ENCODE data around the gene ARCN1.

- TF ChIP-seq ARNTL (CRISPR knock-in tag; IDR thresholded peaks at IDR 0.05; ENCODE audit: borderline replicate concordance, low read depth) (no peak), ZNF565 (CRISPR knock-in tag; conservative IDR thresholded peaks at IDR 0.05; ENCODE audit: low read depth) (no peak), ZNF70 (CRISPR knock-in tag; IDR thresholded peaks at IDR 0.05) (no peak), ZNF8 (CRISPR knock-in tag; IDR thresholded peaks at IDR 0.05) (no peak), CSRNP3 (CRISPR knock-in tag; IDR thresholded peaks at IDR 0.05) (no peak), ZFP30 (CRISPR knock-in tag; IDR thresholded peaks at IDR 0.05) (no peak), RARB (CRISPR knock-in tag; IDR thresholded peaks at IDR 0.05) (no peak), OSR1 (CRISPR knock-in tag; IDR thresholded peaks at IDR 0.05) (no peak), ISL1 (CRISPR knock-in tag; IDR thresholded peaks at IDR 0.05) (no peak), TSHZ2 (CRISPR knock-in tag; IDR thresholded peaks at IDR 0.05) (no peak), TCF4 (CRISPR knock-in tag; IDR thresholded peaks at IDR 0.05; ENCODE audit: borderline replicate concordance) (no peak)
These were observed 72.3 kb downstream of the ARCN1 start for GRCh38 chr11:118644496-118644895.
